CD4-positive, alpha-beta memory T cell (primary cell): Measurements from ENCODE around the gene SUGP1. TPM values are rescaled to one million over a fixed set of nuclear protein-coding genes. Genes with fewer than 3 reads are reported as not detected.

Experiments used
- CTCF ChIA-PET: fragments of 350-600 bp; sonication (Branson Sonifier 250); formaldehyde crosslinking; loops from one replicate; lab custom pipeline; 2021; ENCODE audit warnings: inconsistent platforms; ENCODE audit not compliant: partially characterized antibody; lab: Charles Lee
- POLR2A ChIA-PET: fragments of 350-600 bp; sonication (Branson Sonifier 250); formaldehyde crosslinking; loops from one replicate; lab custom pipeline; 2021; ENCODE audit not compliant: partially characterized antibody; lab: Charles Lee
- DNase-seq, 5 donors: peaks; one replicate each; pipeline versions ENCODE4 v3.0.0 to v3.0.0-alpha.2; 2020 to 2022; ENCODE audit warnings: mixed read lengths in 1 of 5
- H3K27ac ChIP-seq: one replicate; pipeline ENCODE4 v1.7.0; 2013; ENCODE audit warnings: low read depth, low read length
- H3K27me3 ChIP-seq: 2 replicates; pipeline ENCODE4 v1.7.0; 2013; ENCODE audit warnings: mild to moderate bottlenecking, low read length, moderate library complexity; ENCODE audit not compliant: insufficient read depth
- H3K36me3 ChIP-seq: 2 replicates; pipeline ENCODE4 v1.7.0; 2013; ENCODE audit warnings: mild to moderate bottlenecking, low read length, moderate library complexity; ENCODE audit not compliant: insufficient read depth
- H3K4me1 ChIP-seq: 2 replicates; pipeline ENCODE4 v1.7.0; 2013; ENCODE audit warnings: mild to moderate bottlenecking, low read length, moderate library complexity; ENCODE audit not compliant: insufficient read depth
- H3K4me3 ChIP-seq, 2 donors: one replicate each; pipeline ENCODE4 v1.7.0; 2013; ENCODE audit warnings: low read length in 2 of 2, mild to moderate bottlenecking in 1 of 2
- H3K9me3 ChIP-seq, 2 donors: one replicate each; pipeline ENCODE4 v1.7.0; 2013; ENCODE audit warnings: low read length in 2 of 2, control low read depth in 1 of 2; ENCODE audit not compliant: control insufficient read depth in 1 of 2
- H3K27ac Mint-ChIP-seq, 7 donors: one replicate each; pipeline ENCODE4 v1.8.0; 2020 to 2021; ENCODE audit warnings: mixed read lengths in 7 of 7, mild to moderate bottlenecking in 6 of 7, inconsistent platforms in 3 of 7, moderate library complexity in 3 of 7
- H3K27me3 Mint-ChIP-seq, 2 donors: one replicate each; pipeline ENCODE4 v1.8.0; 2020 to 2021; ENCODE audit warnings: mixed read lengths in 2 of 2
- H3K36me3 Mint-ChIP-seq, 2 donors: one replicate each; pipeline ENCODE4 v1.8.0; 2020 to 2021; ENCODE audit warnings: mixed read lengths in 2 of 2, inconsistent platforms in 1 of 2, mild to moderate bottlenecking in 1 of 2
- H3K4me1 Mint-ChIP-seq, 4 donors: one replicate each; pipeline ENCODE4 v1.8.0; 2020 to 2021; ENCODE audit warnings: mixed read lengths in 4 of 4, mild to moderate bottlenecking in 1 of 4
- H3K4me3 Mint-ChIP-seq, 8 donors: one replicate each; pipeline ENCODE4 v1.8.0; 2020 to 2021; ENCODE audit warnings: mixed read lengths in 8 of 8, mild to moderate bottlenecking in 7 of 8, moderate library complexity in 6 of 8, inconsistent platforms in 3 of 8
- H3K9me3 Mint-ChIP-seq, 8 donors: one replicate each; pipeline ENCODE4 v1.8.0; 2020 to 2021; ENCODE audit warnings: mixed read lengths in 8 of 8, mild to moderate bottlenecking in 5 of 8, inconsistent platforms in 3 of 8, moderate library complexity in 1 of 8
- intact Hi-C: fragments of 100-400 bp; cut with micrococcal nuclease; formaldehyde crosslinking; loops from one replicate; pipeline ENCODE4 v1.15.1; 2023
- polyA plus RNA-seq, 2 donors: library from polyadenylated mRNA; unstranded; fragments of 300-500 nt; fragmentation: Illumina TruSeq; gene quantifications; one replicate each; pipeline ENCODE4 v1.2.3, GENCODE V29; 2021
- total RNA-seq, 2 experiments: library from RNA; stranded (reverse); gene quantifications; one replicate each; pipeline ENCODE4 v1.2.3, GENCODE V29; 2021

SUGP1 gene
- total and polyA plus RNA-seq, 4 experiments from 2014 or later = 18.3 to 97.5 (median 59.5) TPM

- DNase-seq = no peak
- H3K36me3 Mint-ChIP-seq = no peaks in the 10 kb centered on the region
- H3K27me3 Mint-ChIP-seq = peaks cover 8 to 9% of the 10 kb centered on the region in 2 donors
- ChIA-PET POLR2A (no interaction called here), CTCF (interaction anchor here (0.9 to 3.2 kb wide), 4 partner anchors 52 to 263 kb away, joined by 4 to 22 read pairs (median 8); no protein-coding TSS in a partner anchor)
- Histone ChIP-seq H3K27me3 (no peaks in the 10 kb centered on the region), H3K36me3 (no peaks in the 10 kb centered on the region), H3K9me3 (no peaks in the 10 kb centered on the region), H3K27ac (no peak overlapping the region), H3K4me1 (peaks cover 10% of the 10 kb centered on the region), H3K4me3 (no peak overlapping the region)
- H3K4me3 Mint-ChIP-seq = no peak overlapping the region
- peaks cover 0 to 5% (median 2%) of the 10 kb centered on the region in 4 donors for H3K4me1 Mint-ChIP-seq
- H3K27ac Mint-ChIP-seq = no peak overlapping the region
- H3K9me3 Mint-ChIP-seq = peaks cover 0 to 2% (median 0%) of the 10 kb centered on the region in 8 donors
- intact Hi-C loops = no loop called here
Measured at GRCh38 chr19:19226663-19227062, 93.6 kb downstream of the SUGP1 start.

GRCh38 chr19:19226204-19226603 is 94.1 kb downstream of the SUGP1 start:
- no peak overlapping the region for H3K27ac ChIP-seq
- intact Hi-C loops = no loop called here
- no peak for DNase-seq

More at GRCh38 chr19:19226204-19226603, 94.1 kb downstream of the SUGP1 start:
- H3K27me3 Mint-ChIP-seq = peaks cover 8 to 9% of the 10 kb centered on the region in 2 donors
- H3K36me3 ChIP-seq = no peaks in the 10 kb centered on the region
- peaks cover 0 to 2% (median 0%) of the 10 kb centered on the region in 8 donors for H3K9me3 Mint-ChIP-seq
- no peak overlapping the region for H3K4me3 ChIP-seq
- no peaks in the 10 kb centered on the region for H3K36me3 Mint-ChIP-seq
- H3K4me1 ChIP-seq = peaks cover 10% of the 10 kb centered on the region
- H3K4me1 Mint-ChIP-seq = peaks cover 0 to 5% (median 2%) of the 10 kb centered on the region in 4 donors
- CTCF ChIA-PET = interaction anchor here (1.0 to 3.4 kb wide), 10 partner anchors 8 to 264 kb away, joined by 3 to 22 read pairs (median 8); partner anchors contain the start of genes BORCS8 and RFXANK
- no peaks in the 10 kb centered on the region for H3K9me3 ChIP-seq
- no peak overlapping the region for H3K27ac Mint-ChIP-seq
- no peaks in the 10 kb centered on the region for H3K27me3 ChIP-seq
- POLR2A ChIA-PET = interaction anchor here (3.0 kb wide), 1 partner anchor 34 kb away, joined by 9 read pairs; the partner anchor contains the start of genes BORCS8 and RFXANK
- peak overlapping the region in 1 of 8 donors; percentile 75 for H3K4me3 Mint-ChIP-seq

Other genes starting within 250 kb of the SUGP1 start
- gene TMEM161A, start 182.0 kb downstream of the SUGP1 start, total RNA-seq = 10 to 100 TPM; 22.5 to 25.1 TPM
- gene TMEM161A, start 182.0 kb downstream of the SUGP1 start, polyA plus RNA-seq = 10 to 100 TPM; 17.0 to 31.2 TPM
- 1 to 10 TPM; 3.1 to 5.2 TPM for gene MEF2B, start 150.2 kb downstream of the SUGP1 start, total RNA-seq
- gene MEF2B, start 150.2 kb downstream of the SUGP1 start, polyA plus RNA-seq = under 1 TPM in 1 of 2 donors, not detected in 1; 0.71 TPM
- gene BORCS8, start 128.4 kb downstream of the SUGP1 start, total RNA-seq = 10 to 100 TPM; 36.0 to 41.2 TPM
- gene BORCS8, start 128.4 kb downstream of the SUGP1 start, polyA plus RNA-seq = 10 to 100 TPM; 24.4 to 29.2 TPM
- 10 to 100 TPM; 69.5 to 77.2 TPM for gene RFXANK, start 128.3 kb downstream of the SUGP1 start, total RNA-seq
- 10 to 100 TPM; 67.6 to 81.4 TPM for gene RFXANK, start 128.3 kb downstream of the SUGP1 start, polyA plus RNA-seq
- gene NR2C2AP, start 117.1 kb downstream of the SUGP1 start, total RNA-seq = 10 to 100 TPM; 25.1 to 28.6 TPM
- gene NR2C2AP, start 117.1 kb downstream of the SUGP1 start, polyA plus RNA-seq = 10 to 100 TPM; 32.0 to 33.2 TPM
- not detected for gene NCAN, start 108.6 kb downstream of the SUGP1 start, total RNA-seq
- not detected for gene NCAN, start 108.6 kb downstream of the SUGP1 start, polyA plus RNA-seq
- gene TM6SF2, start 47.2 kb downstream of the SUGP1 start, total RNA-seq = not detected
- gene TM6SF2, start 47.2 kb downstream of the SUGP1 start, polyA plus RNA-seq = not detected
- gene MAU2, start 320 bp upstream of the SUGP1 start, total RNA-seq = 100 to 1,000 TPM; 148 to 155 TPM
- gene MAU2, start 320 bp upstream of the SUGP1 start, polyA plus RNA-seq = 10 to 100 TPM; 18.1 to 25.4 TPM
- gene GATAD2A, start 85.2 kb upstream of the SUGP1 start, total RNA-seq = 100 to 1,000 TPM; 101 to 108 TPM
- 10 to 100 TPM in 1 of 2 donors, 1 to 10 TPM in 1; 3.8 to 30.6 TPM for gene GATAD2A, start 85.2 kb upstream of the SUGP1 start, polyA plus RNA-seq
- gene TSSK6, start 195.0 kb upstream of the SUGP1 start, total RNA-seq = 10 to 100 TPM in 1 of 2 experiments, 1 to 10 TPM in 1; 9.7 to 10.4 TPM
- 1 to 10 TPM; 1.1 to 2.0 TPM for gene TSSK6, start 195.0 kb upstream of the SUGP1 start, polyA plus RNA-seq
- 100 to 1,000 TPM; 191 to 199 TPM for gene NDUFA13, start 195.7 kb upstream of the SUGP1 start, total RNA-seq
- 100 to 1,000 TPM; 264 to 316 TPM for gene NDUFA13, start 195.7 kb upstream of the SUGP1 start, polyA plus RNA-seq
- 10 to 100 TPM; 15.6 to 18.7 TPM for gene YJEFN3, start 208.4 kb upstream of the SUGP1 start, total RNA-seq
- gene YJEFN3, start 208.4 kb upstream of the SUGP1 start, polyA plus RNA-seq = under 1 TPM in 1 of 2 donors, not detected in 1; 0.25 TPM
- under 1 TPM; 0.09 to 0.14 TPM for gene CILP2, start 217.8 kb upstream of the SUGP1 start, total RNA-seq
- not detected for gene CILP2, start 217.8 kb upstream of the SUGP1 start, polyA plus RNA-seq